SH-SY5Y (cell line): Measurements from ENCODE around the gene NUDT21.

Source experiments
- GATA2 ChIP-seq: IDR thresholded peaks from 2 replicates; pipeline ENCODE4 v1.6.1; 2011; ENCODE audit warnings: mild to moderate bottlenecking, low read depth, low read length
- GATA3 ChIP-seq: IDR thresholded peaks from 2 replicates; pipeline ENCODE4 v1.6.1; 2011; ENCODE audit warnings: low read depth, mild to moderate bottlenecking, low read length, moderate library complexity

GRCh38 chr16:56436258-56436657 is 14.9 kb downstream of the NUDT21 start:
- no peak for TF ChIP-seq GATA2
- TF ChIP-seq GATA3, result no peak
